ENCODE measurements around the gene PCK1.

DNA sequence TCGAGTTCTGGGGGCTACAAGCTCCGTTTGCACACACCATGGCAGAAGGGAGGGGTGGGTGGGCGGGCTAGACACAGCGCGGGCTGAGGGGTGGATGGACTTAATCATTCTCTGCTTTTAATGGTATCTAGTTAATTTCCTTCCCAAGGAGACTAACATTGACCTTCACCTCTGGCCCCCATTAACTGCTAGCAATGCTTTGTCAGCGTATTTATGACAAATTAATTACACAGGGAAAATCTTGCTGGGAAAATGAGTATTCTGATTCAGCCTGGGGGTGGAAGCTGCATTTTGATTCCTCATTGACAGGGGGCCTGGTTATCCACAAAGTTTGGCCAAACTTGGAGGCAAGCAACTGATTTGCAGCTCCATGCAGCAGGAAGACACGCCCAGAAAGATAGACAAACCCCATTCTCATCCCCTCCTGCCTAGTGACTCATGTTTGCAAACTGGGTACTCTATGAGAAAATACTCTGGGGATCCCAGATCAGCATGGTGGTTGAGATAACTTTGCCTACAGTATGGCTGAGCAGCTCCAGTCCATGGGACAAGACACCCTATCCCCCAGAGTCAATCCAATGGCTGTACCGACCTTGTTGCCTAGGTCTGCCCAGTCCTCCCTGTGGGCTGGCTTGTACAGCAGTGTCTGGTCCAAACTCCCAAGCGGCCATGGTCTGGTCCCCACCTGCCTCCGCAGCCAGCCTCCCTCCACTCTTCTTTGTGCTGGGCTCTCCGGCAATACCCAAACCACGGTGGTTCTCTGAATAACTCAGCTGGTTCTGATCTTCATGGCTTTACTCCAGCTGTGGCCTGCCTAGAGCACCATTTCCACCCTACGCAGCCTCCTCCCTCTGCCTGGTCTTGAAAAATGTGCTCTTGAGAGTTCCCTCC is 39.7 kb downstream of the PCK1 start:
- TF ChIP-seq POLR2A (IDR thresholded peaks at IDR 0.05): no peak
- no peak for TF ChIP-seq CTCF (IDR thresholded peaks at IDR 0.05)
